Spleen (tissue), 11 donors: ENCODE results near the gene INO80. TPM values are rescaled to one million over a fixed set of nuclear protein-coding genes. Genes with fewer than 3 reads are reported as not detected.

Source experiments
- DNase-seq: peaks from one replicate; pipeline ENCODE4 v3.0.0-alpha.2; 2020
- H3K27ac ChIP-seq, 8 donors: fragments of 200-600 bp; sonication (generic) in 7 of 8; 1 replicate in 4 of 8; 2 replicates in 4 of 8; pipeline versions ENCODE4 v1.5.0 to v1.8.0; 2016 to 2021; ENCODE audit warnings: inconsistent platforms in 4 of 8, mild to moderate bottlenecking in 4 of 8, moderate library complexity in 1 of 8
- H3K27me3 ChIP-seq, 7 donors: fragments of 200-600 bp; sonication (generic) in 6 of 7; replicated peaks in 1 of 7; 1 replicate in 4 of 7; 2 replicates in 3 of 7; pipeline versions ENCODE4 v1.5.0 to v1.8.0; 2016 to 2021; ENCODE audit warnings: inconsistent platforms in 3 of 7, mild to moderate bottlenecking in 1 of 7
- H3K36me3 ChIP-seq, 6 donors: fragments of 200-600 bp; sonication (generic) in 5 of 6; 1 replicate in 4 of 6; 2 replicates in 2 of 6; pipeline versions ENCODE4 v1.5.0 to v1.8.0; 2016 to 2021; ENCODE audit warnings: inconsistent platforms in 2 of 6
- H3K4me1 ChIP-seq, 6 donors: fragments of 200-600 bp; sonication (generic) in 5 of 6; 1 replicate in 3 of 6; 2 replicates in 3 of 6; pipeline versions ENCODE4 v1.5.0 to v1.8.0; 2016 to 2021; ENCODE audit warnings: inconsistent platforms in 3 of 6
- H3K4me3 ChIP-seq, 8 donors: fragments of 200-600 bp; sonication (generic) in 7 of 8; 1 replicate in 4 of 8; 2 replicates in 4 of 8; pipeline versions ENCODE4 v1.5.0 to v1.8.0; 2016 to 2021; ENCODE audit warnings: inconsistent platforms in 4 of 8, mild to moderate bottlenecking in 4 of 8, moderate library complexity in 2 of 8
- H3K9me3 ChIP-seq, 8 donors: fragments of 200-600 bp; sonication (generic) in 7 of 8; 1 replicate in 4 of 8; 2 replicates in 4 of 8; pipeline versions ENCODE4 v1.5.0 to v1.8.0; 2016 to 2021; ENCODE audit warnings: inconsistent platforms in 4 of 8
- CTCF ChIP-seq, 11 experiments: fragments of 200-600 bp in 7 of 11; fragments of 450-650 bp in 4 of 11; sonication (generic) in 4 of 11; IDR thresholded peaks in 8 of 11; conservative IDR thresholded peaks in 3 of 11; 1 replicate in 7 of 11; 2 replicates in 4 of 11; pipeline versions ENCODE4 v1.4.0 to v1.8.0; 2016 to 2021; ENCODE audit warnings: antibody characterized with exemption in 11 of 11, inconsistent platforms in 4 of 11, mild to moderate bottlenecking in 1 of 11
- POLR2A ChIP-seq, 3 donors: fragments of 450-650 bp; IDR thresholded peaks; one replicate each; pipeline ENCODE4 v1.5.1; 2017; ENCODE audit warnings: antibody characterized with exemption in 3 of 3, mild to moderate bottlenecking in 1 of 3
- POLR2AphosphoS5 ChIP-seq, 3 donors: sonication (generic); formaldehyde crosslinking; IDR thresholded peaks; one replicate each; pipeline ENCODE4 v1.5.1; 2017; ENCODE audit warnings: antibody characterized with exemption in 3 of 3
- WGBS, 5 donors: extraction: QIAGEN DNeasy Blood & Tissue Kit in 3 of 5; methylation state at CpG; one replicate each; pipeline versions ENCODE4 v1.1.5 to v1.1.7; 2013 to 2018; 5-methylcytosine and 5-hydroxymethylcytosine counted together
- intact Hi-C: fragments of 100-400 bp; cut with DNase I; formaldehyde crosslinking; loops from one replicate; pipeline ENCODE4 v1.15.0; 2023; ENCODE audit warnings: low total_unique reads
- polyA plus RNA-seq, 3 donors: library from polyadenylated mRNA; stranded (reverse); fragments of 200-250 nt; gene quantifications; one replicate each; pipeline ENCODE4 v1.2.1, GENCODE V29; 2013
- total RNA-seq, 7 donors: library from RNA; depleted of rRNA in 3 of 7; stranded (reverse); fragments of >200 nt in 3 of 7; fragmentation: NEBNext Ultra II Directional in 4 of 7; extraction: Animal tissue kit (Norgen Biotek cat#: 25700) in 4 of 7; gene quantifications; one replicate each; pipeline versions ENCODE4 v1.1.0 to v1.2.1, GENCODE V29; 2016 to 2021
- donor health status: healthy with polysubstance abuse.
- donor health status: DM: no; HTN: no; CAD: no; lungs with moderate emphysema.
- donor health status: DM: no; HTN: no; CAD: no.
- donor health status: Bipolar disorder and iron deficiency.
- donor health status: healthy.
- donor health status: DM: no; HTN: no; CAD: no.
- donor health status: DM: yes; HTN: yes; CAD: no.

INO80 gene
- total and polyA plus RNA-seq, 10 donors: 5.2 to 39.4 (median 25.9) TPM

GRCh38 chr15:41125063-41125669 is 9.1 kb upstream of the INO80 start:
- Histone ChIP-seq H3K4me3 (no peak overlapping the region), H3K36me3 (no peaks in the 10 kb centered on the region), H3K9me3 (peaks cover 0 to 5% (median 4%) of the 10 kb centered on the region in 8 donors), H3K27ac (no peak overlapping the region), H3K4me1 (no peaks in the 10 kb centered on the region), H3K27me3 (peaks cover 0 to 6% (median 0%) of the 10 kb centered on the region in 7 donors)
- intact Hi-C loops: loop anchor here (10.0 kb wide), 1 partner anchor 100 kb away; no protein-coding TSS in a partner anchor
- no peak for DNase-seq
- WGBS, 5 donors: 84 to 100% (median 92%) methylated on average over 1 of the region's 1 CpG
- TF ChIP-seq CTCF (IDR thresholded peaks at IDR 0.05 in 8 of 11, conservative IDR thresholded peaks at IDR 0.05 in 3 of 11): no peak
- TF ChIP-seq POLR2A (IDR thresholded peaks at IDR 0.05): no peak
- TF ChIP-seq POLR2AphosphoS5 (IDR thresholded peaks at IDR 0.05): no peak

GRCh38 chr15:41124058-41124457 is 8.0 kb upstream of the INO80 start:
- no peak for DNase-seq
- no peaks in the 10 kb centered on the region for H3K4me1 ChIP-seq
- intact Hi-C loops: loop anchor here (10.0 kb wide), 1 partner anchor 101 kb away; no protein-coding TSS in a partner anchor
- WGBS, 5 donors: 90 to 96% (median 95%) methylated on average over 5 of the region's 5 CpGs
- no peak for TF ChIP-seq POLR2A (IDR thresholded peaks at IDR 0.05)
- no peak for TF ChIP-seq POLR2AphosphoS5 (IDR thresholded peaks at IDR 0.05)
- H3K27ac ChIP-seq: no peak overlapping the region
- H3K9me3 ChIP-seq: no peaks in the 10 kb centered on the region
- no peak overlapping the region for H3K4me3 ChIP-seq
- H3K36me3 ChIP-seq: no peaks in the 10 kb centered on the region
- peaks cover 0 to 6% (median 0%) of the 10 kb centered on the region in 7 donors for H3K27me3 ChIP-seq

GRCh38 chr15:41122849-41123248 is 6.8 kb upstream of the INO80 start:
- Histone ChIP-seq H3K4me1 (no peaks in the 10 kb centered on the region), H3K27me3 (peaks cover 0 to 6% (median 0%) of the 10 kb centered on the region in 7 donors), H3K36me3 (no peaks in the 10 kb centered on the region), H3K4me3 (no peak overlapping the region), H3K9me3 (no peaks in the 10 kb centered on the region), H3K27ac (no peak overlapping the region)
- 75 to 95% (median 84%) methylated on average over 2 of the region's 2 CpGs for WGBS, 5 donors
- TF ChIP-seq POLR2AphosphoS5 (IDR thresholded peaks at IDR 0.05): no peak
- TF ChIP-seq CTCF (IDR thresholded peaks at IDR 0.05 in 8 of 11, conservative IDR thresholded peaks at IDR 0.05 in 3 of 11): no peak
- no peak for TF ChIP-seq POLR2A (IDR thresholded peaks at IDR 0.05)
- intact Hi-C loops: loop anchor here (10.0 kb wide), 1 partner anchor 102 kb away; no protein-coding TSS in a partner anchor
- DNase-seq: no peak

GRCh38 chr15:41121951-41122350 is 5.9 kb upstream of the INO80 start:
- intact Hi-C loops: loop anchor here (10.0 kb wide), 1 partner anchor 103 kb away; no protein-coding TSS in a partner anchor
- Histone ChIP-seq H3K9me3 (no peaks in the 10 kb centered on the region), H3K27ac (no peak overlapping the region), H3K36me3 (no peaks in the 10 kb centered on the region), H3K4me3 (no peak overlapping the region), H3K4me1 (peaks cover 2 to 7% (median 5%) of the 10 kb centered on the region in 6 donors), H3K27me3 (peaks cover 0 to 6% (median 0%) of the 10 kb centered on the region in 7 donors)
- no peak for TF ChIP-seq POLR2A (IDR thresholded peaks at IDR 0.05)
- TF ChIP-seq CTCF (IDR thresholded peaks at IDR 0.05 in 8 of 11, conservative IDR thresholded peaks at IDR 0.05 in 3 of 11): no peak
- TF ChIP-seq POLR2AphosphoS5 (IDR thresholded peaks at IDR 0.05): no peak
- DNase-seq: no peak
- 85 to 94% (median 93%) methylated on average over 5 of the region's 5 CpGs for WGBS, 5 donors
